KMS-11 (cell line): ENCODE measurements around the gene UBE2I.

Source experiments
- H2AFZ ChIP-seq: fragments of 200-600 bp; sonication (generic); 2 replicates; pipeline ENCODE4 v1.6.1; 2016; ENCODE audit warnings: antibody characterized with exemption, mixed run types, low read depth
- H3K27ac ChIP-seq: fragments of 200-600 bp; sonication (generic); 2 replicates; pipeline ENCODE4 v1.6.1; 2016; ENCODE audit warnings: mild to moderate bottlenecking, mixed run types
- H3K27me3 ChIP-seq: fragments of 200-600 bp; sonication (generic); 2 replicates; pipeline ENCODE4 v1.6.1; 2017; ENCODE audit warnings: mild to moderate bottlenecking, low read depth, mixed run types, moderate library complexity; ENCODE audit not compliant: insufficient read depth
- H3K36me3 ChIP-seq: fragments of 200-600 bp; sonication (generic); 2 replicates; pipeline ENCODE4 v1.6.1; 2017; ENCODE audit warnings: mild to moderate bottlenecking, mixed run types; ENCODE audit not compliant: insufficient read depth
- H3K4me1 ChIP-seq: fragments of 200-600 bp; sonication (generic); 2 replicates; pipeline ENCODE4 v1.6.1; 2016; ENCODE audit warnings: mild to moderate bottlenecking, low read depth, mixed run types; ENCODE audit not compliant: poor library complexity, severe bottlenecking
- H3K4me2 ChIP-seq: fragments of 200-600 bp; sonication (generic); 2 replicates; pipeline ENCODE4 v1.7.0; 2016; ENCODE audit warnings: mild to moderate bottlenecking, mixed run types
- H3K4me3 ChIP-seq: fragments of 200-600 bp; sonication (generic); IDR thresholded peaks from 2 replicates; pipeline ENCODE4 v1.6.1; 2017; ENCODE audit warnings: low read depth, low read length, mixed read lengths; ENCODE audit not compliant: insufficient read depth
- H3K79me2 ChIP-seq: fragments of 200-600 bp; sonication (generic); 2 replicates; pipeline ENCODE4 v1.6.1; 2016; ENCODE audit warnings: low read depth, mixed run types; ENCODE audit not compliant: insufficient read depth
- H3K9ac ChIP-seq: fragments of 200-600 bp; sonication (generic); 2 replicates; pipeline ENCODE4 v1.6.1; 2016; ENCODE audit warnings: mild to moderate bottlenecking, mixed run types
- H4K20me1 ChIP-seq: fragments of 200-600 bp; sonication (generic); 2 replicates; pipeline ENCODE4 v1.6.1; 2016; ENCODE audit warnings: mild to moderate bottlenecking, mixed run types; ENCODE audit not compliant: insufficient read depth
- TF ChIP-seq, protein P1 (sequence below): fragments of 200-600 bp; sonication (generic); conservative IDR thresholded peaks from 2 replicates; pipeline ENCODE4 v1.6.1; 2017; ENCODE audit warnings: low read depth, mild to moderate bottlenecking, antibody characterized with exemption, low read length, moderate library complexity, mixed read lengths

UBE2I gene

DNA sequence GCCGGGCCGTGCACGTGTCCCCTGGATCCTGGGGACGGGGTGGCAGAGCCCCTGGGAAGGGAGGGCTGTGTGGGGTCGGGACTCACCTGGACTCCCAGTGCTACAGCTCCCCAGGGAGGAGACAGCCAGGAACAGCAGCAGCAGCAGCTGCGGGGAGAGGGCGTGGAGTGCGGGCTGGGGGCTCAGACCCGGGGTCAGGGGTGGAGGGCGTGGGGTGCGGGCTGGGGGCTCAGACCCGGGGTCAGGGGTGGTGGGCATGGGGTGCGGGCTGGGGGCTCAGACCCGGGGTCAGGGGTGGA lies 32.9 kb upstream of the UBE2I start:
- Histone ChIP-seq H3K27me3 (peaks cover 92% of the 10 kb centered on the region), H3K79me2 (no peaks in the 10 kb centered on the region), H3K9ac (no peak overlapping the region), H3K36me3 (no peaks in the 10 kb centered on the region), H4K20me1 (no peaks in the 10 kb centered on the region), H3K27ac (no peak overlapping the region), H3K4me2 (no peak overlapping the region), H3K4me1 (no peaks in the 10 kb centered on the region), H3K4me3 (no peak overlapping the region), H2AFZ (no peak overlapping the region)
- TF ChIP-seq, protein P1, sequence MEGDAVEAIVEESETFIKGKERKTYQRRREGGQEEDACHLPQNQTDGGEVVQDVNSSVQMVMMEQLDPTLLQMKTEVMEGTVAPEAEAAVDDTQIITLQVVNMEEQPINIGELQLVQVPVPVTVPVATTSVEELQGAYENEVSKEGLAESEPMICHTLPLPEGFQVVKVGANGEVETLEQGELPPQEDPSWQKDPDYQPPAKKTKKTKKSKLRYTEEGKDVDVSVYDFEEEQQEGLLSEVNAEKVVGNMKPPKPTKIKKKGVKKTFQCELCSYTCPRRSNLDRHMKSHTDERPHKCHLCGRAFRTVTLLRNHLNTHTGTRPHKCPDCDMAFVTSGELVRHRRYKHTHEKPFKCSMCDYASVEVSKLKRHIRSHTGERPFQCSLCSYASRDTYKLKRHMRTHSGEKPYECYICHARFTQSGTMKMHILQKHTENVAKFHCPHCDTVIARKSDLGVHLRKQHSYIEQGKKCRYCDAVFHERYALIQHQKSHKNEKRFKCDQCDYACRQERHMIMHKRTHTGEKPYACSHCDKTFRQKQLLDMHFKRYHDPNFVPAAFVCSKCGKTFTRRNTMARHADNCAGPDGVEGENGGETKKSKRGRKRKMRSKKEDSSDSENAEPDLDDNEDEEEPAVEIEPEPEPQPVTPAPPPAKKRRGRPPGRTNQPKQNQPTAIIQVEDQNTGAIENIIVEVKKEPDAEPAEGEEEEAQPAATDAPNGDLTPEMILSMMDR = no peak

DNA sequence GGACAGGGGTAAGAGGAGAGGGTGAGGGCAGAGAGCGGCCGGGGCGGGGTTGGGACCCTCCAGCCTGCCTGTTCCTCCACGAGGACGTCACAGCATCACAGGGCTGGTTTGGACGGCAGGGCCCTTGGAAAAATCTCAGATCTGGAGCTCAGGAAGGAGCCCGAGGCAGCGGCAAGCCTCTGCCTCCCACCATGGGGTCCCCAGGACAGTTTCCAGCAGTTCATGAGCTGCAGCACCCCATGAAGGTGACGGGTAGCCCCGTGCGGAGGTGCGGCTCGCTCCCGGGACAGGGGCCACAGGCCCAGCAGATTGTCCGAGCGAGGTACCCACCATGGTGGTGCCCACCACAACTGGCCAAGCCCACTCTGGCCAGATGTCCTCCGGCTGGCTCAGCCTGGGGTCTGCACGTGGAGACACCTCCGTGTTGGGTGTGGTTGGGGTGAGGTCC lies 32.3 kb upstream of the UBE2I start:
- Histone ChIP-seq H3K36me3 (no peaks in the 10 kb centered on the region), H3K79me2 (no peaks in the 10 kb centered on the region), H2AFZ (no peak overlapping the region), H3K4me3 (no peak overlapping the region), H4K20me1 (no peaks in the 10 kb centered on the region), H3K27me3 (peaks cover 96% of the 10 kb centered on the region), H3K4me2 (no peak overlapping the region), H3K27ac (no peak overlapping the region), H3K9ac (no peak overlapping the region), H3K4me1 (no peaks in the 10 kb centered on the region)
- TF ChIP-seq, protein P1 = no peak

DNA sequence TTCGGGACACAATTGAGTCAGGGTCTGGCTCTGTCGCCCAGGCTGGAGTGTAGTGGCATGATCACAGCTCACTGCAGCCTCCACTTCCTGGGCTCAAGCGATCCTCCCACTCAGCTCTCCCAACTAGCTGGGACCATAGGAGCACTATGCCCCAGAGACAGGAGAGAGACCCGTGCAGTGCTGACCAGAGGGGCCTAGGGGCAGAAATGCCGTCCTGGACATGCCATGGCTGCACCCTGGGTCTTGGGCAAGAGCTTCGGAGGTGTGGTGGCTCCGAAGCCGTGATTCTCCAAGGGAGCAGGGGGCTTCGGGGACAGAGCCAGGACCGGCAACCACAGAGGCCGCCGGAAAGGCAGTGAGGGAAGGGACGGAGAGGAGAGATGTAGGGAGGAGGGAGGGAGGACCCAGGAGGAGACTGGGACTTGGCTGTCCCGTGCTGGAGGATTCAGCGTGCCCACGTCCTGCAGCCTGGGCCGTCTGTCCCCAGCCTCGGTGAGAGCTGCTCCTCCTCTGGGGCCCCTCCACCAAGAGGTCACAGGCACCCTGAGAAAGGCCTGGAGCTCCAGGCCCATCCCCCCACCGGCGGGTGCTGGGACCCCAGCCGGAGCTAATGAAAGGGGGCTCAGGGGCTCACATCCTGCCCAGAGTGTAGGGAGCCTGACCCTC lies 31.7 kb upstream of the UBE2I start:
- Histone ChIP-seq H3K9ac (no peak overlapping the region), H3K27ac (no peak overlapping the region), H3K4me3 (no peak overlapping the region), H2AFZ (no peak overlapping the region), H3K79me2 (no peaks in the 10 kb centered on the region), H4K20me1 (no peaks in the 10 kb centered on the region), H3K4me1 (no peaks in the 10 kb centered on the region), H3K36me3 (no peaks in the 10 kb centered on the region), H3K27me3 (peaks cover 96% of the 10 kb centered on the region), H3K4me2 (no peak overlapping the region)
- TF ChIP-seq, protein P1 = no peak

DNA sequence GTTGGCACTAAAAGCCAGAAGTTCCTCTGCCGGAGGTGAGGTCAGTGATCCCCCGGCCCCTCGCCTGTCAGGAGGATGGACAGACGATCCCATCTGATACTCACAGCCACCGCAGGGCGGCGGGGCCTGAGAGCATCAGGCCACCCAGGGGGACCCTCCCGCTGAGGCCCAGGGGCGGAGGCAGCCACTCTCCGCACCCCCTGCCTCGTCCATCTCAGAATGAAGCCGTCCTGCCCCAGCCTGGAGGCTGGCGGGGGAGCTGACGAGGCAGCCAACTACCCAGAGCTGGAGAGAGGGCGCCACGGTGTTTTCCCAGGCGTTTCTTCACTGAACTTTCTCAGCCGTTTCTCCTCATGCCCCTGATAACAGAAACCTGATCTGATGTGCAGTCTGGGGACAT lies 31.0 kb upstream of the UBE2I start:
- Histone ChIP-seq H3K27ac (no peak overlapping the region), H4K20me1 (no peaks in the 10 kb centered on the region), H3K4me2 (no peak overlapping the region), H2AFZ (no peak overlapping the region), H3K79me2 (no peaks in the 10 kb centered on the region), H3K4me1 (no peaks in the 10 kb centered on the region), H3K27me3 (peaks cover 96% of the 10 kb centered on the region), H3K4me3 (no peak overlapping the region), H3K9ac (no peak overlapping the region), H3K36me3 (no peaks in the 10 kb centered on the region)
- TF ChIP-seq, protein P1 = no peak
